GM12872 (cell line): ENCODE data around the gene NOC2L.

ENCODE experiments used
- CTCF ChIP-seq: IDR thresholded peaks from 3 replicates; pipeline ENCODE4 v1.5.1; 2011; ENCODE audit warnings: low read depth, mild to moderate bottlenecking, low read length, moderate library complexity; ENCODE audit not compliant: insufficient read depth

The NOC2L gene

GRCh38 chr1:996851-997712 is 38.0 kb upstream of the NOC2L start:
- no peak for TF ChIP-seq CTCF

DNA sequence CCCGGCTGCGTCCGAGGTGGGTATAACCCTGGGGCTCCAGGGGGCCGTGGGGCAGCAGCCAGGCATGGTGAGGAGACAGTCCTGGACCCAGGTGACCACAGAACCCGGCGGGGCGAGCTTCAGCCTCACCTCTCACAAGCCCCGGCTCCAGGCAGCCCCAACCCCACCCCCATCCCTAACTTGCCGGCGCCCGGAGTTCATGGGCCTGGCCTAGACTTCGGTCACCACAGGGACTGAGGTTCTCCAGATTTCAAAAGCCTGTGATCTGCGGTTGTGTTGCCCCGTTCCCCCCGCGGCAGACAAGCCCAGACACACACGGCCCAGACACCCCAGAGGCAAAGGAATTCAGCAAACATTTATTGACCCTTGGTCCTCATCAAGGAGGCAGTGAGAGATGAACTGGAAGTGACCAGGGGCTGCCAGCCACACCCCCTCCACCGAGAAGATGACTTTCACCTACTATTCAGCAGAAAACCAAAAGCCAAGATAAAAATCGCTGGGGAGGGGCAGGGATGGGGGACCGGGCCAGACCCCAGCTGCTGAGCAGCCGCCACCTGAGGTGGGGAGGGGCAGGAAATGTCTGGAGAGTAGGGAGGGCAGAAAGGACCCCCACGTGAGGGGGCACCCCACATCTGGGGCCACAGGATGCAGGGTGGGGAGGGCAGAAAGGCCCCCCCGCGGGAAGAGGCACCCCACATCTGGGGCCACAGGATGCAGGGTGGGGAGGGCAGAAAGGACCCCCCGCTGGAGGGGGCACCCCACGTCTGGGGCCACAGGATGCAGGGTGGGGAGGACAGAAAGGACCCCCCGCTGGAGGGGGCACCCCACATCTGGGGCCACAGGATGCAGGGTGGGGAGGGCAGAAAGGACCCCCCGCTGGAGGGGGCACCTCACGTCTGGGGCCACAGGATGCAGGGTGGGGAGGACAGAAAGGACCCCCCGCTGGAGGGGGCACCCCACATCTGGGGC is 36.9 kb upstream of the NOC2L start:
- TF ChIP-seq CTCF, result no peak

- no peak for TF ChIP-seq CTCF
Observed at GRCh38 chr1:993379-993995, 34.4 kb upstream of the NOC2L start.

DNA sequence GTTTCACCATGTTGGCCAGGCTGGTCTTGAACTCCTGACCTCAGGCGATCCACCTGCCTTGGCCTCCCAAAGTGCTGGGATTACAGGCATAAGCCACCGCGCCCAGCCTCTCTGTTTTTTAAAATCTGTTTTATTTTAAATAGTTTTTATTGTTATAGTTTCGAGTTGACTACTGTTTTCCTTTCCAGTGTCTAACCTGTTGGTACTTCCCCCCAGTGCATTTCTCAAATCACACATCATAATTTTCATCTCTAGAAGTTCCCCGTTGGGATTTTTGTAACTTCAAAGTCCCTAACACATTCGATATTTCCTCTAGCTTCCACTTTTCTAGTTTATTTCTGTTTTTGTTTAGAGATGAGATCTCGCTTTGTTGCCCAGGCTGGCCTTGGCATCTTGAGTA is 33.3 kb upstream of the NOC2L start:
- no peak for TF ChIP-seq CTCF

- no peak for TF ChIP-seq CTCF
Observed at GRCh38 chr1:991895-992294, 32.8 kb upstream of the NOC2L start.

DNA sequence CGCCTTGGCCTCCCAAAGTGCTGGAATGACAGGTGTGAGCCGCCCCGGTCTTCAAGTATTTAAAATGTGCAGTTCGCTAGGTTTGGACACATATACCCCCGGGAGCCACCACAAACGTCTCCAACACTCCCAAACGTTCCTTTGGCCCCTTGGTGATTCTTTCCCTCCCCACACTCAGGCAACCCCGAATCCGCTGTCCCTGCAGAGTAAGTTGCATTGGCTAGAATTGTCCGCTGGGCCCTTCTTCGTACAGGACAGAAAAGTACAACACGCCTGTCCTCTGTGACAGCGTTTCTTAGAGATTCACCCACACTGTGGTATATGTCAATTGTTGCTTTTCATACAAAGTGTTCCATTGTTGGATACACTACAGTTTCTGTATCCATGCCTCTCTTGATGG is 26.1 kb upstream of the NOC2L start:
- TF ChIP-seq CTCF, result no peak

- TF ChIP-seq CTCF, result no peak
Observed at GRCh38 chr1:984476-984814, 25.4 kb upstream of the NOC2L start.
